CD4-positive, alpha-beta T cell treated with Interleukin-15 for 1 hour (primary cell): ENCODE data around the gene EEF2K.
"Not testable (repeated sequence)": the region's sequence is repeated elsewhere in the genome, so short reads cannot be mapped to it uniquely, and the experiment has no call there.

Source experiments
- DNase-seq: peaks from one replicate; pipeline ENCODE4 v3.0.0-alpha.2; 2020

Gene EEF2K

GRCh38 chr16:22206013-22206841 lies at the start of gene EEF2K:
Gene EEF2K, plus strand, starts transcription at chr16:22206278. Its CDS starts 19,452 bp downstream, at chr16:22225730.
- DNase-seq = peak; percentile 83

GRCh38 chr16:22161401-22161800 lies 44.7 kb upstream of the EEF2K start:
- no peak for DNase-seq

DNA sequence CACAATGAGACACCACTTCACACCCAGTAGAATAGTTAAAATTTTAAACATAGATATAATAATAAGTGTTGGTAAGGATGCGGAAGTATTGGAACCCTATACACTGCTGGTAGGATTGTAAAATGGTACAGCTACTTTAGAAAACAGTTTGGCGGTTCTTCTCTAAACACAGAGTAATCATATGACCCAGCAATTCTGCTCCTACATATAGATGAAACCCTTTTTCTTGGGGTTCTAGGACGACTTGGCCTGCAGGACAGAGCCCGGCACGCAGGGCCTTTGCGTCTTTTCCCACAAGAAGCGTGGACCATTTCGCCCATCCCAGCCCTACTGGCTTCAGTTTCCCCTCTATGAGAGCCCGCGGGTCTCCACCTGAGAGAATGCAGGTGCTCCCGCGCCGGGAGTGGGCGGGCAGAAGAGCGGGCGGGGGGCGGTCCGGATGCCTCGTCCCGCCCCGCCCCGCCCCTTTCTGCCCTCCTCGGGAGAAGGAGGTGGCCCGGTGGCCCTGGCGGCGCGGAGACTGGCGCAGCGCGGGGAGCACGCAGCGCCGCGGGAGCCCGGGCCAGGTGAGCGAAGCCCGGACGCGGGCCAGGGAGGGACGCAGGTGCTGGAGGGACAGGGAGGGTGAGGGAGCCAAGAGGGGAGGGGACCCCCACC lies 44.0 kb upstream of the EEF2K start, which contains the start of gene SDR42E2:
SDR42E2 (plus strand) TSS at position 508 of the 657 bp plus-strand sequence. CDS start 3,077 bp downstream, outside the sequence.
- peak; percentile 34 for DNase-seq

GRCh38 chr16:22162656-22163009 lies 43.4 kb upstream of the EEF2K start:
- DNase-seq = no peak

DNA sequence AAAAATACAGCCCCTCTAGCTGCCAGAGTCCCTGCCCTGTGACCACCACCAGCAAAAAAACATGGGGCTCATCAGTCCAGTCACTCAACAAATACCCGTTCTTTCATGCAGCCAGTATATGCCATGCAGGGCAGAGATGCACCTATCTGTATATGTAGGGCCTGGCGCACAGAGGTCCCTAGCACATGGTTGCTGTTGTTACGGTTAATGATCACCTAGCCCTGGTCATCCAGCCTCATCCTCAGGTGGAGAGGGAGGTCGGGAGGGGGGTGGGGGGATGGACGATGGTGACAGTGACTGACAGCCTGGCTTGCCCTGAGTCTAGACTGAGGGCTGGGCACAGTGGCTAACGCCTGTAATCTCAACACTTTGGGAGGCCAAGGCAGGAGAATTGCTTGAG lies 42.3 kb upstream of the EEF2K start:
- no peak for DNase-seq

- no peak for DNase-seq
Measured at GRCh38 chr16:22164482-22164881, 41.6 kb upstream of the EEF2K start.

GRCh38 chr16:22165508-22166285 lies 40.4 kb upstream of the EEF2K start:
- DNase-seq = no peak

DNA sequence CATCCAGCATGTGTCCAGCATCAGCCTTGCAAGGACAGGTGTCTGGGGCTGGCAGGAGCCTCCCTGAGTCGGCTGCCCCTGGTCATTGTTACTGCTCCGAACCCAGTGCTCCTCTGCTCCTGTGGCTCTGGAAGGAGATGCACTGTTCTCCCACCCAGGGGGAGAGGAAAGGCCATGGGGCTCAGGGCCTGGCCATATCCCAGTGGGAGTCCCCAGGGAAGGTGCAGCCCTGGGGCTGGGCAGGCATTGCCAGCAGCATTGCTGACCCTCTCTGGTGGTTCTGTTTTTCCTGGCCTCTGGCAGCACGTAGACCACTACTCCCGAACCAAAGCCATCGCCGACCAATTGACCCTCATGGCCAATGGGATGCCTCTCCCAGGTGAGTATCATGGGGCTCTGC lies 34.1 kb upstream of the EEF2K start:
- DNase-seq = no peak

- DNase-seq = not testable (repeated sequence)
Measured at GRCh38 chr16:22172642-22173041, 33.4 kb upstream of the EEF2K start.

DNA sequence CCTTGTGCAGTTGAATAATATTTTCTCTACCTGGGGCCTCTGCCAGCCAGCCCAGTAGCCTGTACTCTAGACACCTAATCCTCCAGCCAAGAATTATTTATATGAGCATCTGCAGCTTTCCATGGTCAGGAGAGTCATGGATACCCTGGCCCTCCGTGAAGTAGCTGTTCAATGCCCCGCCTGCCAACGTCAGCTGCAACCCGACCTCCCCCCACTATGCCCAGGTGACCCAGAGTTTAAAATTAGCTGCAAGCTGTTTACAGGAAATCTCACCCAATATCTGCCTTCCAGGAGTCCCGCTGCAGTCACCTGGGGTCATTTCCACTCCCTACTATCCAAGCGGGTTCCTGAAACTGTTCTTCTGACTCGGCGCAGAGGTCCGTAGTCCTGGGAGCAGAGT lies 31.4 kb upstream of the EEF2K start:
- DNase-seq = no peak

GRCh38 chr16:22177968-22178930 lies 27.8 kb upstream of the EEF2K start:
- DNase-seq = no peak

DNA sequence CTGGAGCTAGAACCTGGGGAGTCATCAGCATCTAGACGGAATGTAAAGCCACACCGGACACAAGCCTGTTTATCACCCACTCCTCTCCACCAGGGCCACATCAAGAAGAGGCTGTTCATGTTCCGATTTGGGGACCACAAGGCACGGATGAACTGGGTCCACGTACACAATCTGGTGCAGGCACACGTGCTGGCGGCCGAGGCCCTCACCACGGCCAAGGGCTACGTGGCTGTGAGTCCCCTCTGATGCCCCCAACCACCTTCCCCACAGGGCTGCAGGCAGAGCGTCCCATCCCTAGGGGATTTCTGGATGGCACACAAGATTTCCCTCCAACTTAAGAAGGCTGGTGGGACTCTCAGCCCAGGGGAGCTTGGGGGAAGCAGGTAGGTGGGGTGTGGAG lies 24.7 kb upstream of the EEF2K start:
- no peak for DNase-seq

DNA sequence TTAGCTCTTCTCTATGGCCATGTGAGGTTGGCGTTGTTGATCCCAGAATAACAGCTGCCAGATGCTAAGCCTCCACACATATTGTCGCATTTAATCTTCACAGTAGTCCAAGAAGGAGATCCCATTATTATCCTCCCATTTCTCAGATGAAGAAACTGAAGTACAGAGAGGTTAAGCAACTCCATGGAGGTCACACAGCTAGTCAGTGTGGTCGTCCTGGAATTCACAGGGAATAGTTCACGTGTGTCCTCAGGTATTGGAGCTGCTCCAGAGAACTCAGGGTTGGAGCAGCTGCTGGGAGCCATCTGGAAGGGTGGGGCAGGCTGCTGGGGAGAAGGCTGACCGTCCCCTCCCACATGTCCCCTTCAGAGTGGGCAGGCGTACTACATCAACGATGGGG lies 24.2 kb upstream of the EEF2K start:
- DNase-seq = no peak

- DNase-seq = no peak
Measured at GRCh38 chr16:22183335-22183734, 22.7 kb upstream of the EEF2K start.

DNA sequence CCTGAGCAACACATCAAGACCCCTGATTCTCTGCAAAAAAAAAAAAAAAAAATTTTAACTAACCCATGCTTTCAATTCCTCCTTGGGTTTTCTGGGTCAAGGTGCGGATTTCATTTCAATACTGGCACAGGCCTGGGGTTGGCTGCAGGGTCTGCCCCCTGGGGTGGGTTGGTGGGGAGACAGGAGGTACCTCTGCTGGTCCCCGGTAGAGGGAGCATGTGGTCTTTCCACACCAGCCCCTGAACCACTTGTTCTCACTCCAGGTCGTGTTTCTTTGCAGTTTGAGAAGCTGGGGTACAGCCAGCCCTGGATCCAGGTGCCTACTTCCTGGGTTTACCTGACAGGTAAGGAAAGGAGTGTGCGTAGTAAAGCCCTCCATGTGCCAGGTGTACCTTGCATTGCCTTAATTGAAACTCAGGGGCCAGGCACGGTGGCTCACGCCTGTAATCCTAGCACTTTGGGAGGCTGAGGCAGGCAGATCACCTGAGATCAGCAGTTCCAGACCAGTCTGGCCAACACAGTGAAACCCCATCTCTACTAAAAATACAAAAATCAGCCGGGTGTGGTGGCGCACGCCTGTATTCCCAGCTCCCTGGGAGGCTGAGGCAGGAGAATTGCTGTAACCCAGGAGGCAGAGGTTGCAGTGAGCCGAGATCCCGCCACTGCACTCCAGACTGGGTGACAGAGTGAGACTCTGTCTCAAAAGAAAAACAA lies 22.0 kb upstream of the EEF2K start:
- DNase-seq = peak; percentile 33

DNA sequence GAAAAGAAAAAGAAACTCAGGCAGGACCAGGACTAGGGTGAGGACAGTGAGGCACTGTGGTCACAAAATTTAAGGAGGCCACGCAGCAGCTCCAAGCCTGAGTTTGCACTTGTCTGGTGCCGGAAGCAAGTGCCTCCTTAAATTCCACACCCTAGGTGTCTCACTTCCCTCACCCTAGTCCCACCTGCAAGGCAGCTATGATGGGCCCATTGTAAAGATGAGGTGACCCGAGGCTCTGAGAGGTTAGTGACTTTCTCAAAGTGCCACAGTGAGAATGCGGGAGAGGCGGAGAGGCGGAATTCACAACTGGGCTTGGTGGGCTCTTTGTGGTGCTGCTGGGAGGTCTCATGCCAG lies 21.5 kb upstream of the EEF2K start:
- no peak for DNase-seq

DNA sequence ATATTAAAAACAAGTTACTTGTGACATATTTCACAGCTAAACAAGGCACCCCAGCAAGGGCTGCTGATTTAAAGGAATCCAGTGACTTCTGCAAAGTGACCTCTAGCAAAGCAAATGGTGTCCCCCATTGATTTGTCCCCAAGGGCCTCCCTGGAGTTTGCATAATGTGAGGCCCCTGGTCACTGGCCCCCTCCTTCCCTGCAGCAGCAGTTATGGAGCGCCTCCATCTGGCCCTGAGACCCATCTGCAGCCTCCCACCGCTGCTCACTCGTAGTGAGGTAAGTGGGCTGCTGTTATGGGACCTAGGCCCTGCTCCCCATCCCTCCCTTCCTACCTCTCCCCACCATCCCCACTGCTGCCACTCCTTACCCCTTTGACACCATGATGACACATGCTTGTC lies 19.6 kb upstream of the EEF2K start:
- DNase-seq = no peak

GRCh38 chr16:22188267-22188594 lies 17.8 kb upstream of the EEF2K start:
- DNase-seq = no peak

DNA sequence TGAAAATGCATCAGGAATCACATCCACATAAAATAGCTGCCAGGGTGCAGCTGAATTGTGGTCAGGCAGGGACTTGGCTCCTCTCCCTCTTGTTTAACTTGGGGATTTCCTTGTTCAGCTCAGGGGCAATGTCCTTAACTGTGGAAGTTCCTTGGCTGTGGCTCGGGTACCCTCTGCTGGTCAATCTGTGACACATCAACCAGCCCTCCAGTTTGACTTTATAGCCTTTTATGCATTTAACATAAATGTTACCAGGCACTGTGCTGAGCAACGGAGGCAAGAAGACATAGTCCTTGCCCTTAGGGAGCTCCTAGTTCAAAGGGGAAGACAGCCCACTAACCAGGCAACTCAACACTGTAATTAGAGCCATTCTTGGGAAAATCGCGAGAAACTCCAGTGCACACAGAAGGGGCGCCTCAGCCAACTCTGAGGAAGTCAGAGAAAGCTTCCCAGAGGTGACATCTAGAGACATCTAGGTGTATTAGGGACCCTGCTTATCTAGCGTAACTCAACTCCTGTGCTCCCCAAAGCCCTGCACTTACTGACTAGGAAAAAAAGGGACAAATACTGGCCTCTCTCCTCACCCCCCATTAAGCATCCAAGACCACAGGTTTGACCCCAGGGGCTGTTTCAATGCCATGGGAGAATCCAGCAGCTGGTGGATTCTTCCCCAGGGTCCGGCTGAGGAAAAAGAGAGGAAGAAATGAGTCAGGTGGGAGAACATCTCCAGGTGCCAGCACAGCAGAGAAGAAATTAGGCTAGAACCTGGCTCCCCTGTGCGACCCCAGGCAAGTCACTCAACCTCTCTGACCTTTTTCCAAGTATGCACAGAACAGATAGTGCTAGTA lies 17.3 kb upstream of the EEF2K start:
- DNase-seq = peak; percentile 80

DNA sequence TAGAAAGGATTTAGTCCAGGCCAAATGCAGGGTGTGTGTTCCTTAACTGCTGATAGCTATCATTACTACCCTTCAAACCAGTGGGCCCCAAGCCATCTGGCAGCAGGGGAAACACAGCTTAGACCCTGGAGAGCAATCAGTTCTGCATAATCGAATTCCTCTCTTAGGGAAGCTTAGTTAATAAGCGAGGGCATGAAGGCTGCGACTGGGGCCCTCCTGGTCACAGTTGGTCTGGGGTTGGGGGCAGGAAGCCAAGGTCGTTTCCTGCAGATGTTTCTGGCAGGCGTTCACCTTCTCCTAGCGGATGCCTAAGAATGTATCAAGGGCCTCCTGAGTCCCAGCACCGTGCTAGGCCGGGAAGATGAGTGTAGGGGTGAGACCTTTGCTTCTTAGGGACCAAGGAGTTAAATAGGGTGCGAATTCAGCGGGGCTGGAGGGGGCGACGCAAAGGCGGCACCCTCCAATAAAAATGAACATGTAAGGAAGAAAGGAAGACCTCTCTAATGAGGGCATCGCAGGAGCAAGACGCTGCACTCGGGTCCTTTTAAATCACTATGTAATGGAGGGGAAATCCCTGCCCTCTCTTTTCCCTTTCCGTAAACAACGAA lies 16.5 kb upstream of the EEF2K start:
- no peak for DNase-seq
